Mononuclear cell (primary cell): ENCODE measurements around the gene DENND5B. TPM values are rescaled to one million over a fixed set of nuclear protein-coding genes. Genes with fewer than 3 reads are reported as not detected.

Experiments used
- H3K27me3 ChIP-seq: 2 replicates; pipeline ENCODE4 v1.6.0; 2011; ENCODE audit warnings: low read length, control low read depth; ENCODE audit not compliant: insufficient read depth
- H3K4me1 ChIP-seq: 2 replicates; pipeline ENCODE4 v1.5.1; 2011; ENCODE audit warnings: mild to moderate bottlenecking, low read length, control low read depth; ENCODE audit not compliant: insufficient read depth
- H3K4me3 ChIP-seq: 2 replicates; pipeline ENCODE4 v1.5.1; 2011; ENCODE audit warnings: mild to moderate bottlenecking, low read length, moderate library complexity
- H3K9me3 ChIP-seq: 2 replicates; pipeline ENCODE4 v1.5.1; 2011; ENCODE audit warnings: low read depth, mild to moderate bottlenecking, control low read depth, low read length
- total RNA-seq: library from RNA; depleted of rRNA; stranded (reverse); fragments of >200 nt; gene quantifications from one replicate; pipeline ENCODE4 v1.2.3, GENCODE V29; 2012

DENND5B gene
- total RNA-seq, 1 donor, result 4.0 TPM

DNA sequence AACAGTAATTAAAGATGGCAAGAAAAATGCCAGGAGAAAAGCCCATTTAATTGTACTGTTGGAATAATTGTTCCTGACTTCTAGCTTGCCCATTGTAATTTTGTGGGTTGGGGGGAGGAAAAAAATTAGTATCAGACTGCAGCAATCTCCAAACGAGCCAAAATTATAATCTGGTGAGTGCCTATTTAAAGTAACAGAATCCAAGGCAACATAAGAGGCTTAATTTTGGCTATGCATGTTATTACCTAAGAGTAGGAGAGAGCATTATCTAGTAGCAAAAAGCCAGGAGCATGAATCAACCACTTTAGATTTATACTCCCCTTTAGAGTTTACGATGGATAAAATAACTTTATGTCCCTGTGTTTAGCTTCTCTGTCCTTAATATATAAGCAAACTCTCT is 14.6 kb upstream of the DENND5B start:
- no peak overlapping the region for H3K4me3 ChIP-seq
- no peaks in the 10 kb centered on the region for H3K4me1 ChIP-seq
- peaks cover 18% of the 10 kb centered on the region for H3K9me3 ChIP-seq
- no peaks in the 10 kb centered on the region for H3K27me3 ChIP-seq

GRCh38 chr12:31603546-31604009 is 12.6 kb upstream of the DENND5B start:
- H3K4me3 ChIP-seq, result no peak overlapping the region

GRCh38 chr12:31600750-31601149 is 9.8 kb upstream of the DENND5B start:
- H3K4me3 ChIP-seq, result no peak overlapping the region
- no peaks in the 10 kb centered on the region for H3K27me3 ChIP-seq
- H3K9me3 ChIP-seq, result no peaks in the 10 kb centered on the region
- peaks cover 4% of the 10 kb centered on the region for H3K4me1 ChIP-seq

More at GRCh38 chr12:31603546-31604009, 12.6 kb upstream of the DENND5B start:
- Histone ChIP-seq H3K27me3 (no peaks in the 10 kb centered on the region), H3K9me3 (peaks cover 8% of the 10 kb centered on the region), H3K4me1 (peaks cover 4% of the 10 kb centered on the region)

DNA sequence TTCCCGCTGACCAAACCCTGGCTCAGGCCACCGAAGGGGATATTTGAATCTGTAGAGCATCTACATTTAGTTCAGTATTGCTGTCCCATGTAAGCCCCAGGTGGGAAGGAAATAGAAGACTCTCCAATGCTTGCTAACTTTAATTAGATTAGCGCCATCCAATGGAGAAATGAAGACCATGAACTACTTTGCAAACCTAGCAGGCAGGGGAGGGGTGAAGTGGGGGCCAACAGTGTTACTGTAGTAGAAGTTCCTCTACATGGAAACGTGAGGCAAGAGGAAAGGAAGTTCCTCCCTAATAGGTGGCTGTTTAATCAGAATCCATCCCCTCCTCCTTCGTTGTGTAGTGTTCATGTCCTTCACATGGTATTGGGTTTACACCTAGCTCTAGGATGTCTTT is 9.3 kb upstream of the DENND5B start:
- Histone ChIP-seq H3K4me3 (no peak overlapping the region), H3K4me1 (peaks cover 4% of the 10 kb centered on the region), H3K9me3 (no peaks in the 10 kb centered on the region), H3K27me3 (no peaks in the 10 kb centered on the region)

DNA sequence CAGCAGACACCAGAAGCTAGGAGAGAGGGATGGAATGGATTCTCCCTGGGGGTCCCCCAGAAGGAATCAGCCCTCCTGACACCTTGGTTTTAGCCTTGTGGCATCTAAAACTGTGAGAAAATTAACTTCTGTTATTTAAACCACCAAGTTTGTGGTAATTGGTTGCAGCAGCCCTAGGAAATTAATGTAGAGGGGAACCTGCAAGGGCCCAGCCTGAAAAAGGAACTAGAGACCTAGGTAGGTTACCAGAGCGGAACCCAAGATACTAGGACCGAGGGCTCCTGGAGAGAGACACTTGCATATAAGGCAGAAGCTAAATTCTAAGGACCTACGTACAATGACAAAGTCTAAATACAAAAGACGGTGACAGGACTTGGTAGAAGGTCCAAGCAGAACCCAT is 8.1 kb upstream of the DENND5B start:
- peaks cover 3% of the 10 kb centered on the region for H3K27me3 ChIP-seq
- H3K9me3 ChIP-seq, result no peaks in the 10 kb centered on the region
- no peak overlapping the region for H3K4me3 ChIP-seq
- peaks cover 4% of the 10 kb centered on the region for H3K4me1 ChIP-seq

GRCh38 chr12:31597066-31597465 is 6.1 kb upstream of the DENND5B start:
- Histone ChIP-seq H3K27me3 (peaks cover 8% of the 10 kb centered on the region), H3K4me1 (peaks cover 4% of the 10 kb centered on the region), H3K9me3 (no peaks in the 10 kb centered on the region), H3K4me3 (no peak overlapping the region)

DNA sequence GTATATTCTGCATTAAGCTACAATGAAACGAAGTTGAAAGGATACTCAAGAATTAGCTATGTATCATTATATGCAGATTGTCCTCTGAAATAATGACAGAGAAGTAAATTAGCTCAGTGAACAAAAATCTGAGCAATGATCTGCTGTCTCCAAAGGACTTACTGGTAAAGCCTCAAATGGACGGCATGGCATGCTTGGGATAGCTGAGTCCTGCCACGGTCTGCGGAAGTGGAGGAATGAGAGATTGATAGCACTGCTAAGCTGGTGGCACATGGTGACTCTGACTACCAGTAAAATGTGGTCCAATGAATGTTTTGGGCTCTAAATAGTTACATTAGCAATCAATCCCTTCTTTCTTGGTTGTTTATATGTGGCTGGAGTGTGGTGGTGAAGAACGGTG is 3.7 kb upstream of the DENND5B start:
- no peak overlapping the region for H3K4me3 ChIP-seq
- H3K9me3 ChIP-seq, result no peaks in the 10 kb centered on the region
- H3K4me1 ChIP-seq, result peaks cover 18% of the 10 kb centered on the region
- peaks cover 18% of the 10 kb centered on the region for H3K27me3 ChIP-seq

GRCh38 chr12:31591380-31591901 is 505 bp upstream of the DENND5B start:
- peaks cover 18% of the 10 kb centered on the region for H3K4me1 ChIP-seq
- H3K4me3 ChIP-seq, result peak overlapping the region; percentile 33
- H3K9me3 ChIP-seq, result no peaks in the 10 kb centered on the region
- peaks cover 27% of the 10 kb centered on the region for H3K27me3 ChIP-seq

DNA sequence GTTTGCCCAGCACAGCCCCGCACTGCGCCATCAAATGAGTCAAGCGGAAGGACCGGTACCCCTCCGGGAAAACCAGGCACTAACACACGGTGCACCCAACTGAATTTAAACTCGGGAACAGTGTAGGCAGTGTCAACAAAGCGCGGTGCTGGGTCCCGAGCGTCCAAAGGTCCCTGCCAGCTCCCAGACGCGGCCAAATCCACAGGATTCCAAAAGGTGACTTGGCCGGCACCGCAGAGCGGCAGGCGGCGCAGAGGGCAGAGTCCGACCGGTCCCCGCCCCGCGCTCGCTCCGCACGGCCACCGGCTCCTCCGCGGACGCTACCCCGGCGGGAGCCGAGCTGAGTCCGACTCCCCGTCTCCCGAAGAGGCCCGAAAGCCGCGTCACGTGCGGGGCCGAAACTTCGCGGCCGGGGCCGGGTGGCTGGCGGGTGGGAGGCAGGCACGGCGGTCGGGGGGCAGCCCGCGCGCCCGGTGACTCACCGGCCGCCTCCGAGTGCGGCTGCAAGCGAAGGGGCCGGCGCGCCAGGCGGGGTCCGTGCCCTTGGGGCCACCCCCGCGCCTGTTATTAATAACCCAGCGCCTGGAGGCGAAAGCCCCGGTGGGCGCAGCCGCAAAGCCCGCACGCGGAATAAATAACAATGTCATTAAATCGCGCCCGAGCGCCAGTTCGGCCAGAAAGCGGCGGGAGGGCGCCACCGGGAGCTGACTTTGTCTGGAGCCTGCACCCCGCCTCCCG is 863 bp downstream of the DENND5B start:
- peak overlapping the region; percentile 50 for H3K4me3 ChIP-seq
- H3K9me3 ChIP-seq, result no peaks in the 10 kb centered on the region
- peaks cover 27% of the 10 kb centered on the region for H3K27me3 ChIP-seq
- H3K4me1 ChIP-seq, result peaks cover 18% of the 10 kb centered on the region

DNA sequence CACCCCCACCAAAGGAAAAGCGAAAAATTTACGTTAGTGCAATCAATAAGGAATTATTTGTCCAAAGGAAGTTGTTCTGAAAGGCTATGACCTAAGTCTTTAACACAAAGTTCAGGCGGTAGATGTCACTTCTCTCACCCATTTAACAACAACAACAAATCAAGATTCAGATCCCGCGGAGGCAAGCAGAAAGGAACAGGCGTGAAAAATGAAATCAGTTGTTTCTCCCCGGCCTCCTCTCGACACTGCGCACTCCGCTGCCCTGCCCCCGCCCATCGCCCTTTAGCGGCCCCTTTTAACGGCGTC is 1.4 kb downstream of the DENND5B start:
- peaks cover 24% of the 10 kb centered on the region for H3K27me3 ChIP-seq
- no peaks in the 10 kb centered on the region for H3K9me3 ChIP-seq
- peaks cover 18% of the 10 kb centered on the region for H3K4me1 ChIP-seq
- H3K4me3 ChIP-seq, result peak overlapping the region; percentile 50

GRCh38 chr12:31588976-31589375 is 2.0 kb downstream of the DENND5B start:
- Histone ChIP-seq H3K4me3 (no peak overlapping the region), H3K9me3 (no peaks in the 10 kb centered on the region), H3K27me3 (peaks cover 24% of the 10 kb centered on the region), H3K4me1 (peaks cover 18% of the 10 kb centered on the region)

DNA sequence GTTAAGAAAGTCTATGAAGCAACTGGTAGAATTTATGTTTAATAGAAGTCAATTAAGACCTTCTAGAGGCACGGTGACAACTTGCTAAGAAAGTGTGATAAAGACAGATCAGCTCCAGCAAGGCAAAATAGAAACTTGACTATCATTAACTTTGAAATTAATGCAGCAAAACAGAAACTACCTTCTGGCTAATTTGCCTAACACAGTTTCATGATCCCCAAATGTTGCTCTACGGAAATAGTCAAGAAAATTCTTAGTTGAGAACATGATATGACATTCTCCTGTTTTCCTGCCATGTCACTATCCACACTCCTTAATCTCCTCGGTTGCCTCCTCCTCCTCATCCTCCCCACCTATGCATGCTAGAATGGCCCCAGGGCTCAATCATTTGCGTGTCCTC is 4.2 kb downstream of the DENND5B start:
- H3K4me1 ChIP-seq, result peaks cover 16% of the 10 kb centered on the region
- H3K9me3 ChIP-seq, result no peaks in the 10 kb centered on the region
- H3K4me3 ChIP-seq, result no peak overlapping the region
- peaks cover 17% of the 10 kb centered on the region for H3K27me3 ChIP-seq

DNA sequence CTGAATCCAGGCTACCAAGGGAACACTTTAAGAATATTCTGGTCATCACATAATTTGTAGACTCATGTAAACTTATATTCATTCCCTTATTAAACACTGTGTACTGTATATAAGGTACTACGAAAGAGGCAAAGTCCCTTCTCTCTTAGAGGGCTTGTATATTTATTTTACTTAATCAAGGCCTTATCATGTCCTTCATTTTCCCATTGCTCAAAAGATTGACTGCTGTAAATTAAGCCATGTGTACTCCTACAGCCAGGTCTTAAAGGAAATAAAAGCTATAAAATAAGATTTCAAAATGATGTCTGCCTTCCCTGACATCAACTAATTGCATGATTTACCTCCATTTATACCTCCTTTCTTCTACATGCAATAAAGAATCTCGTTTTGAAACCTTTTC is 5.0 kb downstream of the DENND5B start:
- H3K9me3 ChIP-seq, result no peaks in the 10 kb centered on the region
- no peak overlapping the region for H3K4me3 ChIP-seq
- peaks cover 12% of the 10 kb centered on the region for H3K27me3 ChIP-seq
- H3K4me1 ChIP-seq, result peaks cover 10% of the 10 kb centered on the region

- no peaks in the 10 kb centered on the region for H3K9me3 ChIP-seq
- peaks cover 9% of the 10 kb centered on the region for H3K4me1 ChIP-seq
- H3K4me3 ChIP-seq, result no peak overlapping the region
- H3K27me3 ChIP-seq, result peaks cover 12% of the 10 kb centered on the region
These were observed 5.7 kb downstream of the DENND5B start for GRCh38 chr12:31585271-31585670.

DNA sequence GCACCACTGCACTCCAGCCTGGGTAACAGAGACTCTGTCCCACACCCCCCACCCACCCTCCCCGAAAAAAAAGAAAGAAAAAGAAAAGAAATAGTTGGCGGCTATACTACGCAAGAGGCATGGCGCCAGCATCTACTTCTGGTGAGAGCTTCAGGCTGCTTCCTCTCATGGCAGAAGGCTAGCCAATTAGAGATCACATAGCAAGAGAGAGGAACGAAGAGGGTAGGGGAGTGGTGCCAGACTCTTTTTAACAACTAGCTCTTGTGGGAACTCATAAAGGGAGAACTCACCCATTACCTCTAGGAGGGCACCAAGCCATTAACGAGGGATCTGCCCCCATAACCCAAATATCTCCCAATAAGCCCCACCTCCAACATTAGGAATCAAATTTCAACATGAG is 6.2 kb downstream of the DENND5B start:
- Histone ChIP-seq H3K27me3 (peaks cover 10% of the 10 kb centered on the region), H3K9me3 (no peaks in the 10 kb centered on the region), H3K4me1 (peaks cover 4% of the 10 kb centered on the region), H3K4me3 (no peak overlapping the region)

DNA sequence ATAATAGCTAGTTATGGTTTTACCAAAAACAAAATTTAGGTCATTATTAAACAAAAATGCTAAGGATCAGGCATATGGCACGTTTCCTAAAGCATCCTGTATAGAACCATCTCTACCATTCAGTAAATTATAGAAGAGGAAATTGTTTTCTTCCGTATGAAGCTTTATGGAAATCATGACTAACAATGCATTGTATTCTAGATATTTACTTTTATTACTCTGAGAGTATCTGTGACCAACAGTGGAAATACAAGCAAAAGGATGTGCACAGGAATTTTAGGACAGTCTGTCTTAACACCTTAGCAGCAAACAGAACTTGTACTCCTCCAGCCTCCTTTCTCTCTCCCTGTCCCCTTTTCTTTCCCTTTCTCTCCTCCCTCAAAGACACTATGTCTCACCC is 7.1 kb downstream of the DENND5B start:
- no peak overlapping the region for H3K4me3 ChIP-seq
- peaks cover 3% of the 10 kb centered on the region for H3K27me3 ChIP-seq
- no peaks in the 10 kb centered on the region for H3K9me3 ChIP-seq
- H3K4me1 ChIP-seq, result no peaks in the 10 kb centered on the region
